SKM-1 treated with dmso at 0.1 percent for 144 hours (cell line): ENCODE results near the gene UBE4A.

Experiments
- DNase-seq: peaks from one replicate; lab custom pipeline; 2025; ENCODE audit not compliant: unreplicated experiment; lab: John Stamatoyannopoulos, UW

UBE4A gene

GRCh38 chr11:118435893-118436624, 76.7 kb downstream of the UBE4A start, which contains the start of gene KMT2A:
Gene KMT2A, plus strand, starts transcription at chr11:118436492. Its CDS starts 21 bp downstream, at chr11:118436513.
- peak; percentile 94 for DNase-seq

- DNase-seq, result no peak
These were observed 77.3 kb downstream of the UBE4A start for GRCh38 chr11:118436639-118437207.

- DNase-seq, result no peak
These were observed 78.1 kb downstream of the UBE4A start for GRCh38 chr11:118437208-118438125.

GRCh38 chr11:118438314-118438931, 79.0 kb downstream of the UBE4A start:
- DNase-seq, result no peak

GRCh38 chr11:118439646-118440045, 80.2 kb downstream of the UBE4A start:
- DNase-seq, result no peak

DNA sequence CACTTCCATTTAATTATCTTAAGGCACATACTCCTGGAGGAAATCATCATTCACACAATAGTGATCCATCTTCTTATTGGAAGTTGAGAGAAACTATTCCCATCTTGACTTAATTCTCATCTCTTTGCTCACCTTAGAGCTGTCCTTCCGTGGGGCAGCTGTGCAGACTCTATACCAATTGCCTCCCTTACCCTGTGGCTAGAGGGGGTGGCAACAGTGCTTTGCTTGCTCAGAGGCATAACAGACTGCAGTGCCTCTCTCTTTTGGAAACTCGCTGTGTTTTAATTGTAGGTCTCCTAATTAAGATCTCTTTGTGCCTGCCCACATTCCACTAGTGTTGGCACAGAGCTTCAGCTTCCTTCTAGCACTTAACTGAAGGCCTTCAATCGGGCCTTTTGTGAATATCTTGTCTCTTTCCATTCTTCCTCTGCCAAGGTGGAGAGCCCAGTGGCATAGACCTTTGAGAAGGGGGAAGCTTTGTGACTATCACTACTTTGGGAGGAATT, 82.4 kb downstream of the UBE4A start:
- no peak for DNase-seq

DNA sequence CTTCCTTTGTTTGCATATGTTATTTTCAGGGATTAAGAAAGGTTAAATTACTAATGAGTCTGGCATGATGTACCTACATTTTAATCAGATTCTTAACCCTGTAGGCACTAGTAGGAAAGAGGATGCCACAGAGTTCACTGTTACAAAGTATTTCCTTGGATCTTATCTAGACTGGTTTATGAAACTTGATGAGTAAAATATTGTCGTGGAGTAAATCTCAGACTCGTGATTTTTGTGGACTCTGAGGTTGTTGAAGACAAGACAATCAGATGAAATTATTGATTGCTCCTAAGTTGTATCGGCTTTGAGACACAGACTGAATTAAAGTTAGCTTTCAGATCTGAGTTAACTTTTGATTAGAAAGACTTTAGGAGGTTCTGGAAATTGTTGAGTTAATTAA, 82.9 kb downstream of the UBE4A start:
- no peak for DNase-seq

GRCh38 chr11:118442908-118443589, 83.6 kb downstream of the UBE4A start:
- DNase-seq, result no peak

- no peak for DNase-seq
These were observed 84.3 kb downstream of the UBE4A start for GRCh38 chr11:118443590-118444218.

DNA sequence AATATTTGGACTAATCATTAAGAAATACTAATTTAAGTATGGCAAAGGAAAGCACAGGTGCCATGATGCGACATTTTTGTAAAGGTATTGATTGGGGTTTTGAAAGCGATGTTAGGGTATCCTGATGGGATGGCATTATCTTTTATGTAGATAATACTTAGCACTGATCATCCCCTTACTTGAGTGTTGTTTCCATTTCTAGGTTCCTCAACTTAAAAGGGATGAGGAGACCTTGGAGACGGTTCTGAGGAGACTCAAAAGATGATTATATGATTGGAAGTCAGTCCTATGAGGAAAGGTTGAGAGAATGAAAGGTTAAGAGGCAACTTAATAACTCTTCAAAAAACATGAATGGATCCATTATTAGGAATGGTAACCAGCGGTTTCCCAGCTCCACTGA, 88.0 kb downstream of the UBE4A start:
- no peak for DNase-seq

GRCh38 chr11:118448294-118448693, 88.9 kb downstream of the UBE4A start:
- DNase-seq, result no peak
